Measurements from ENCODE around the gene CFAP46.

GRCh38 chr10:132985546-132985900 lies 43.2 kb upstream of the CFAP46 start:
- TF ChIP-seq NFRKB (IDR thresholded peaks at IDR 0.05) (no peak), BHLHE40 (IDR thresholded peaks at IDR 0.05; ENCODE audit: borderline replicate concordance) (no peak), HDGF (IDR thresholded peaks at IDR 0.05; ENCODE audit: borderline replicate concordance) (no peak), FOXK2 (IDR thresholded peaks at IDR 0.05) (no peak), FOXM1 (IDR thresholded peaks at IDR 0.05; ENCODE audit: borderline replicate concordance) (no peak), L3MBTL2 (conservative IDR thresholded peaks at IDR 0.05) (no peak), ELF4 (IDR thresholded peaks at IDR 0.05) (no peak), FOXA1 (IDR thresholded peaks at IDR 0.05) (no peak), SUZ12 (IDR thresholded peaks at IDR 0.05) (no peak), TARDBP (IDR thresholded peaks at IDR 0.05) (no peak), SP1 (IDR thresholded peaks at IDR 0.05) (no peak)
